Endometrial microvascular endothelial cells (primary cell): Measurements from ENCODE around the gene ITIH3. TPM values are rescaled to one million over a fixed set of nuclear protein-coding genes. Genes with fewer than 3 reads are reported as not detected.

ENCODE experiments used
- in situ Hi-C: cut with HindIII; loops from 2 replicates; pipeline ENCODE4 v1.10.0; 2017; ENCODE audit warnings: low sequenced_read_pairs, low pct_unique_long_range_greater_than_20kb; ENCODE audit errors: inconsistent ontology term
- total RNA-seq: library from RNA; depleted of rRNA; stranded (reverse); fragments of >200 nt; gene quantifications from one replicate; pipeline ENCODE4 v1.2.3, GENCODE V29; 2015; ENCODE audit errors: inconsistent ontology term

ITIH3 gene
- total RNA-seq, 1 donor from 2014 or later, result not detected

GRCh38 chr3:52792413-52792812, 2.2 kb upstream of the ITIH3 start:
- in situ Hi-C loops, result no loop called here

GRCh38 chr3:52792961-52793695, 1.5 kb upstream of the ITIH3 start:
- in situ Hi-C loops, result no loop called here

- in situ Hi-C loops, result no loop called here
Measured at GRCh38 chr3:52793702-52794611, 639 bp upstream of the ITIH3 start.

- in situ Hi-C loops, result no loop called here
Measured at GRCh38 chr3:52795298-52795900, 803 bp downstream of the ITIH3 start.

GRCh38 chr3:52796411-52796810, 1.8 kb downstream of the ITIH3 start:
- in situ Hi-C loops, result no loop called here

- in situ Hi-C loops, result no loop called here
Measured at GRCh38 chr3:52798376-52798977, 3.9 kb downstream of the ITIH3 start.

- in situ Hi-C loops, result no loop called here
Measured at GRCh38 chr3:52798978-52799476, 4.4 kb downstream of the ITIH3 start.

- in situ Hi-C loops, result no loop called here
Measured at GRCh38 chr3:52800079-52800478, 5.5 kb downstream of the ITIH3 start.

- in situ Hi-C loops, result no loop called here
Measured at GRCh38 chr3:52801839-52802238, 7.2 kb downstream of the ITIH3 start.

- in situ Hi-C loops, result no loop called here
Measured at GRCh38 chr3:52805270-52806039, 10.9 kb downstream of the ITIH3 start.

- in situ Hi-C loops, result no loop called here
Measured at GRCh38 chr3:52809149-52809548, 14.6 kb downstream of the ITIH3 start.

- in situ Hi-C loops, result no loop called here
Measured at GRCh38 chr3:52809662-52810377, 15.2 kb downstream of the ITIH3 start.

GRCh38 chr3:52810923-52811322, 16.3 kb downstream of the ITIH3 start:
- in situ Hi-C loops, result no loop called here

- in situ Hi-C loops, result no loop called here
Measured at GRCh38 chr3:52811452-52812011, 16.9 kb downstream of the ITIH3 start.

GRCh38 chr3:52813810-52814209, 19.2 kb downstream of the ITIH3 start:
- in situ Hi-C loops, result no loop called here

GRCh38 chr3:52816199-52816598, 21.6 kb downstream of the ITIH3 start:
- in situ Hi-C loops, result no loop called here

GRCh38 chr3:52816654-52817053, 22.1 kb downstream of the ITIH3 start:
- in situ Hi-C loops, result no loop called here

- in situ Hi-C loops, result no loop called here
Measured at GRCh38 chr3:52817221-52817620, 22.6 kb downstream of the ITIH3 start.
